ENCODE results near the gene DCTN5.

DNA sequence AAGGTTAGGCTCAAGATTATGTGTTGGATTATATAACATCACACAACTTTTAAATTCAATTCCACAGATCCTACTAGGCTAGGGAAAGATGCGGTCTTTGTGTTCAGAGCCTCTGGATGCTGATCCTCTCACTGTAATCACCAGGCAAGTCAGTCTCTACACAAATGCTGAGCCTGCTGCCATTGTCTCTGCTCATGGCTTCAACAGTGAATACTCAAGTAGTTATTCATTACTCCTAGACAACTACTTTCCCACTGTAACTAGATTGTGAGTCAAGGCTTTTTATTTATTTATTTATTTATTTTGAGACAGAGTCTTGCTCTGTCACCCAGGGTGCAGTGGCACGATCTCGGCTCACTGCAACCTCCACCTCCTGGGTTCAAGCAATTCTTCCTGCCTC is 29.3 kb upstream of the DCTN5 start:
- TF ChIP-seq POLR2AphosphoS5 (IDR thresholded peaks at IDR 0.05; ENCODE audit: low read depth, low read length), result no peak
- TF ChIP-seq, protein P1, sequence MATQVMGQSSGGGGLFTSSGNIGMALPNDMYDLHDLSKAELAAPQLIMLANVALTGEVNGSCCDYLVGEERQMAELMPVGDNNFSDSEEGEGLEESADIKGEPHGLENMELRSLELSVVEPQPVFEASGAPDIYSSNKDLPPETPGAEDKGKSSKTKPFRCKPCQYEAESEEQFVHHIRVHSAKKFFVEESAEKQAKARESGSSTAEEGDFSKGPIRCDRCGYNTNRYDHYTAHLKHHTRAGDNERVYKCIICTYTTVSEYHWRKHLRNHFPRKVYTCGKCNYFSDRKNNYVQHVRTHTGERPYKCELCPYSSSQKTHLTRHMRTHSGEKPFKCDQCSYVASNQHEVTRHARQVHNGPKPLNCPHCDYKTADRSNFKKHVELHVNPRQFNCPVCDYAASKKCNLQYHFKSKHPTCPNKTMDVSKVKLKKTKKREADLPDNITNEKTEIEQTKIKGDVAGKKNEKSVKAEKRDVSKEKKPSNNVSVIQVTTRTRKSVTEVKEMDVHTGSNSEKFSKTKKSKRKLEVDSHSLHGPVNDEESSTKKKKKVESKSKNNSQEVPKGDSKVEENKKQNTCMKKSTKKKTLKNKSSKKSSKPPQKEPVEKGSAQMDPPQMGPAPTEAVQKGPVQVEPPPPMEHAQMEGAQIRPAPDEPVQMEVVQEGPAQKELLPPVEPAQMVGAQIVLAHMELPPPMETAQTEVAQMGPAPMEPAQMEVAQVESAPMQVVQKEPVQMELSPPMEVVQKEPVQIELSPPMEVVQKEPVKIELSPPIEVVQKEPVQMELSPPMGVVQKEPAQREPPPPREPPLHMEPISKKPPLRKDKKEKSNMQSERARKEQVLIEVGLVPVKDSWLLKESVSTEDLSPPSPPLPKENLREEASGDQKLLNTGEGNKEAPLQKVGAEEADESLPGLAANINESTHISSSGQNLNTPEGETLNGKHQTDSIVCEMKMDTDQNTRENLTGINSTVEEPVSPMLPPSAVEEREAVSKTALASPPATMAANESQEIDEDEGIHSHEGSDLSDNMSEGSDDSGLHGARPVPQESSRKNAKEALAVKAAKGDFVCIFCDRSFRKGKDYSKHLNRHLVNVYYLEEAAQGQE (IDR thresholded peaks at IDR 0.05; ENCODE audit: insufficient read depth in 1 of 2, low read depth in 2 of 2, low read length in 2 of 2), result no peak
- no peak for TF ChIP-seq TAF1 (IDR thresholded peaks at IDR 0.05; ENCODE audit: borderline replicate concordance, insufficient read depth, low read length)
- no peak for TF ChIP-seq SIN3A (IDR thresholded peaks at IDR 0.05; ENCODE audit: borderline replicate concordance, insufficient read depth, low read length)
- no peak for TF ChIP-seq FOXP2 (optimal IDR thresholded peaks at IDR 0.05; ENCODE audit: borderline replicate concordance, extremely low read depth, extremely low read length, insufficient read depth)

Data from PFSK-1 (cell line).